Loucy (cell line): ENCODE data around the gene CREB3L2.

Experiments
- CTCF ChIP-seq: fragments of 200-600 bp; sonication (generic); conservative IDR thresholded peaks from 2 replicates; pipeline ENCODE4 v1.5.1; 2014; ENCODE audit warnings: mild to moderate bottlenecking, antibody characterized with exemption, low read length
- EZH2phosphoT487 ChIP-seq: fragments of 200-600 bp; IDR thresholded peaks from 2 replicates; pipeline ENCODE4 v1.6.1; 2018; ENCODE audit warnings: antibody characterized with exemption, mild to moderate bottlenecking, moderate library complexity, borderline replicate concordance

- TF ChIP-seq CTCF (no peak), EZH2phosphoT487 (no peak)
Observed at GRCh38 chr7:137923380-137923779, 78.5 kb downstream of the CREB3L2 start.
